ENCODE measurements around the gene ABCA13.

ABCA13 gene

GRCh38 chr7:48312151-48312550 lies 140.9 kb downstream of the ABCA13 start:
- no peaks in the 10 kb centered on the region for H3K9me3 ChIP-seq (ENCODE audit: control insufficient read depth, insufficient read depth, low read length)
- no peaks in the 10 kb centered on the region for H3K79me2 ChIP-seq (ENCODE audit: control insufficient read depth, low read length)
- H3K4me2 ChIP-seq (ENCODE audit: low read length): no peak overlapping the region
- H3K27me3 ChIP-seq (ENCODE audit: control insufficient read depth, low read length): no peaks in the 10 kb centered on the region
- no peaks in the 10 kb centered on the region for H3K36me3 ChIP-seq (ENCODE audit: control insufficient read depth, low read length)
- no peak overlapping the region for H3K4me3 ChIP-seq (ENCODE audit: low read length)
- H3K4me1 ChIP-seq (ENCODE audit: control insufficient read depth, low read length): no peaks in the 10 kb centered on the region
- no peaks in the 10 kb centered on the region for H3K9me2 ChIP-seq (replicated peaks; ENCODE audit: control insufficient read depth, low read length)
- no peaks in the 10 kb centered on the region for H3F3A ChIP-seq (ENCODE audit: control insufficient read depth, insufficient read depth)
- H4K20me1 ChIP-seq (ENCODE audit: control insufficient read depth, insufficient read depth, low read depth, low read length): no peaks in the 10 kb centered on the region
- TF ChIP-seq CTCF (IDR thresholded peaks at IDR 0.05; ENCODE audit: low read depth, low read length, poor library complexity, severe bottlenecking): no peak
- no peak overlapping the region for H3K27ac ChIP-seq (ENCODE audit: low read depth, low read length)

DNA sequence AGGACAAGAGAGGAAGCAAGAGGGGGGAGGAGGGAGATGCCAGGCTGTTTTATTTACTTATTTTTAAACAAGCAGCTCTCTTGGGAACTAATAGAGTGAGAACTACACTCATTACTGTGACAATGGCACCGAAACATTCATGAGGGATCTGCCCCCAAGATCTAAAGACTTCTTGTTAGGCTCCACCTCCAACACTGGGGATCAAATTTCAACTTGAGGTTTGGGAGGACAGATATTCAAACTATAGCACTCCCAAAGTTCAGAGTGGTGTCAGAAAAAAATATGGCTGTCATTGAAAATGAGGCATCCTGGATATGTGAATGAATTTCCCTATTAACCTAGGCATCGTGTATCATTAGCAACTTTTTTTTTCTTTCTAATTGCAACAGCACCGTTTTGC lies 145.5 kb downstream of the ABCA13 start:
- H3K4me3 ChIP-seq (ENCODE audit: low read length): no peak overlapping the region
- H3K4me2 ChIP-seq (ENCODE audit: low read length): no peak overlapping the region
- no peaks in the 10 kb centered on the region for H3K4me1 ChIP-seq (ENCODE audit: control insufficient read depth, low read length)
- H3K27ac ChIP-seq (ENCODE audit: low read depth, low read length): no peak overlapping the region
- H3F3A ChIP-seq (ENCODE audit: control insufficient read depth, insufficient read depth): no peaks in the 10 kb centered on the region
- no peak for TF ChIP-seq EZH2phosphoT487 (IDR thresholded peaks at IDR 0.05; ENCODE audit: borderline replicate concordance, low read length)
- no peak for TF ChIP-seq CTCF (IDR thresholded peaks at IDR 0.05; ENCODE audit: low read depth, low read length, poor library complexity, severe bottlenecking)
- no peaks in the 10 kb centered on the region for H3K9me2 ChIP-seq (replicated peaks; ENCODE audit: control insufficient read depth, low read length)
- no peaks in the 10 kb centered on the region for H3K36me3 ChIP-seq (ENCODE audit: control insufficient read depth, low read length)
- H3K27me3 ChIP-seq (ENCODE audit: control insufficient read depth, low read length): no peaks in the 10 kb centered on the region
- H3K9me3 ChIP-seq (ENCODE audit: control insufficient read depth, insufficient read depth, low read length): no peaks in the 10 kb centered on the region
- no peaks in the 10 kb centered on the region for H4K20me1 ChIP-seq (ENCODE audit: control insufficient read depth, insufficient read depth, low read depth, low read length)
- no peaks in the 10 kb centered on the region for H3K79me2 ChIP-seq (ENCODE audit: control insufficient read depth, low read length)

DNA sequence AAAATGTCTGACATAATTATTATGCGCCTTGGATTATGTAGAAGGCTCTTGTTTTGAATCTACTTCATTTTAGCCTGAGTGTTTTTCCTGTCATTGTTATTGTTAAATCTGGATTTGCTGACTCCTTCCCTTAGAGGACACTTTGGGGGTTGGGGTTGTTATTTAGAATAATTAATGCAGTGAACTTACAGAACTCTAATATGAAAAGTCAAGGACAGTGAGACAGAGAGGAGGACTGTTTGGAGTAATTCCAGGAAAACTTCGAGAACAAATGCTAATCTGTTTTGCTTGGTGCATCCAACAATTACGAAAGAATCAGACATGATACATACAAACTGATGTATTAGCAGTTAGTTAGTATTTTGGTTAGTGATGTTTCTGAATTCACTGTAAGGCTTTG lies 146.1 kb downstream of the ABCA13 start:
- Histone ChIP-seq H3K9me3 (ENCODE audit: control insufficient read depth, insufficient read depth, low read length) (no peaks in the 10 kb centered on the region), H3K79me2 (ENCODE audit: control insufficient read depth, low read length) (no peaks in the 10 kb centered on the region), H3K4me1 (ENCODE audit: control insufficient read depth, low read length) (no peaks in the 10 kb centered on the region), H3K4me2 (ENCODE audit: low read length) (no peak overlapping the region), H3F3A (ENCODE audit: control insufficient read depth, insufficient read depth) (no peaks in the 10 kb centered on the region), H3K27me3 (ENCODE audit: control insufficient read depth, low read length) (no peaks in the 10 kb centered on the region), H3K9me2 (replicated peaks; ENCODE audit: control insufficient read depth, low read length) (no peaks in the 10 kb centered on the region), H3K27ac (ENCODE audit: low read depth, low read length) (no peak overlapping the region), H4K20me1 (ENCODE audit: control insufficient read depth, insufficient read depth, low read depth, low read length) (no peaks in the 10 kb centered on the region), H3K4me3 (ENCODE audit: low read length) (no peak overlapping the region), H3K36me3 (ENCODE audit: control insufficient read depth, low read length) (no peaks in the 10 kb centered on the region)
- TF ChIP-seq EZH2phosphoT487 (IDR thresholded peaks at IDR 0.05; ENCODE audit: borderline replicate concordance, low read length): no peak
- TF ChIP-seq CTCF (IDR thresholded peaks at IDR 0.05; ENCODE audit: low read depth, low read length, poor library complexity, severe bottlenecking): no peak

Data from DOHH2 (cell line).